Right ventricle myocardium superior (tissue), 1 donor: ENCODE results near the gene PAPPA2. TPM values are rescaled to one million over a fixed set of nuclear protein-coding genes. Genes with fewer than 3 reads are reported as not detected.

ENCODE experiments used
- ATAC-seq: fragments of 200-7000 bp; cut with Tn5 transposase; one replicate; pipeline ENCODE4 v1.9.1; 2020; ENCODE audit warnings: mild to moderate bottlenecking; ENCODE audit not compliant: poor library complexity
- DNase-seq: peaks from one replicate; pipeline ENCODE4 v3.0.0-alpha.2; 2020
- intact Hi-C: fragments of 100-400 bp; cut with DNase I; formaldehyde crosslinking; loops from one replicate; pipeline ENCODE4 v1.11.2; 2022
- total RNA-seq: library from RNA; stranded (reverse); fragmentation: NEBNext Ultra II Directional; extraction: Animal tissue kit (Norgen Biotek cat#: 25700); gene quantifications from one replicate; pipeline ENCODE4 v1.2.1, GENCODE V29; 2021
- donor health status: DM: no; HTN: yes; CAD: no; lungs with severe emphysema.

Gene PAPPA2
- total RNA-seq, 1 donor from 2014 or later: 0.32 TPM

DNA sequence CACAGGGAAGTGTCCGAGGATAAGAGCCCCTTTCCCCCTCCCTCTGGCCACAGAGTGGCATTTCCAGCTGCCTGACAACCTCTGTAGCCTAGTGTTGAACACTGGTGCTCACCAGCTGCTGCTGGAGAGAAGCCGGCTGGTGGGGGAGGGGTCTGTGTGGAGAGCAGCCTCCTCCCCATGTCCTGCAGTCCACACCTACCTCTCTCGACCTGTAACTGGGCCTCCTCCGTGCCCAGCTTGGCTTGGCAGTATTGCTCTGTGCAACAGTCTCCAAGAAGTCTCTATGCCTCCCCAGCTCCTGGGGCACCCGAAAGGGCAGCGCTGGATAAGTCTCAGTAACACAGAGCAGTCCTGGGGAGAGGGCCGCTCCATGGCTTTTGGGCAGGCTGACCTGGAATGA is 17.0 kb downstream of the PAPPA2 start:
- intact Hi-C loops: no loop called here
- ATAC-seq (no peak), DNase-seq (peak; percentile 33)

DNA sequence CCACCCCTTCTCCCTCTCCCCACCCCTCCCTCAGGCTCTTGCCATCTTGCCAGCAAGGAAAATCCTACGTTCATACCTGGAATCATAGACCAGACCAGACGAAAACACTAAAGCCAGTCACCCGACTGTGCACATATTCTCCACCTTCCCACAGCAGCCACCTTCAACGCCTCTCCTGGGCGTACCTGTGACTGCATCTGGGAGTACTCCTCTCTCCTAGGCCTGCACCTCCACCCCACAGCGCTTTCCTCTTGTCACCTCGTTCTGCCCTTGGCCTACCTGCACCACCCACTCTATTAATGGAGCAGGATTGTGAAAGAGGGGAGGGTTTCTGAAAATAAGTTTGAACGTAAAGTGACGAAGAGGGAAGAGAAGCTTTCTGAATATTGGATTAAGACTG is 17.8 kb downstream of the PAPPA2 start:
- DNase-seq (no peak), ATAC-seq (no peak)
- intact Hi-C loops: no loop called here

DNA sequence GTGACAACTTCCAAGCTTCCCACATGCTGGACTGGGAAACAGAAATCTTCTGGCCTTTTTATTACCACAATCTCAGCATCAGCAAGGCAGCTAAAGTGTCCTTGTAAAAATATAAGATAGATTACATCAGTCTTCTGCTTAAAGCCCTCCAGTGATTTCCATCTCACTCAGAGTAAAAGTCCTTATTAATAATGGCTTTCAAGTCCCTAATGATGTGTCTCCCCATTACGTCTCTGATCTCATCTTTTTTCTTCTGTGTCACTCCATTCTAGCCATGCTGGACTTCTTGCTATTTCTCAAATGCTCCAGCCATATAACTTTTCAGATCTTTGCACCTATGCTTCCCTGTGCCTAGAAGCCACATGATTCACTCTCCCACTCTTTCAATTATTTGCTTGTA is 22.1 kb downstream of the PAPPA2 start:
- no peak for ATAC-seq
- intact Hi-C loops: no loop called here

DNA sequence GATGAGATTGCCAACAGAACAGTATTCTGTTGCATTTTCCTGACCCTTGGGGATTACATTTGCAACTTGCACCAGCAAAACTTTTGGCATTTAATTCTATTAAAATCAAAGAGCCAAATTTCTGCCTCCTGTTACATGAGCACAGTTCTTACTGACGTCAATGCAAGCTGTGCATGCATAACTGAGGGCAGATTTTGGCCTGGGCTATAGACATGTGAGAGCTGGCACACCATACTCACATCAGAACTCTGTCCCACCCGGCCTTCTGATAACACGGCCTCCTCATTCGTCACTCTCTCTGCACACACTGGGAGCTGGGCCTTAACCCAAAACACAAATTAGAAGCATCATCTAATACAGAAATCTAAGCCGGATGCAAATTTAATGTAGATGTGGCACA is 31.5 kb downstream of the PAPPA2 start:
- peak; percentile 98 for ATAC-seq
- DNase-seq: peak; percentile 55
- intact Hi-C loops: no loop called here

More for the DNA sequence above, 22.1 kb downstream of the PAPPA2 start:
- no peak for DNase-seq

DNA sequence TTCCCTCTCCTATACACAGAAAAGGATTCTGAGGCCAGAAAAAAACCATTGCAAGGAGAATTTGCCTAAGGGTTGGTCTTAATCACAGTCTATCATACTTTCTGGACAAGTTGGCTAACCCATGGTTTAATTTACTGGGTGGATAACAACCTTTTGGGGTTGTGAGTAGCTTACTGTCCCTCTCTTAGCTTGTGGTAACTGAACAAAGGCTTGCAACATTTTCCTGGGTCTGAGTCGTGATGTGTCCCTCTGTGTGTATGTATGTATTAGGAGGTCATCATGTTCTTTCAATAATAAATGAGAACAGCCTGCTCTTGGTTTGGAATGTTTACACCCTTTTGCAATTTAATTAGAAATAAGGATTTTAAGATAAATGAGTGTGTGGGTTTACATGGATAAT is 36.7 kb downstream of the PAPPA2 start:
- intact Hi-C loops: no loop called here
- ATAC-seq (no peak), DNase-seq (no peak)

DNA sequence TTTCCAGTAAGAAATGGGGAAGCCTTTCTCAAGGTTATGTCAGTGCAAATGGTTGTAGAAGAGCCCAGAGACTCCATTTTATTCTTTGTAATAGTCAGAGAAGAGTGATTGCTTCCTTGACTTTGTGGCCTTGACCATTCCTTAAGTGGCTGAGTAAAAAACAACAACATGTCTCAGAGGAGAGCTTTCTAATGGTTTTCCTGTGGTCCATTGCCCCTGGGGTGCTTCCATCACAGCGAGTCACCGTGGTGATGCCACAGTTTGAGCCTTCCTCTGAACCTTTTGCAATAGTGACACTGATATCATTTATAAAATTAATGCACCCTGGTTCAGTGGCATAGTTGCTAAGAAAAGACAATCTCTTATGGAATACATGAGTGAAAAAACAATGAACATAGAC is 38.6 kb downstream of the PAPPA2 start:
- intact Hi-C loops: no loop called here
- ATAC-seq: no peak
- no peak for DNase-seq

DNA sequence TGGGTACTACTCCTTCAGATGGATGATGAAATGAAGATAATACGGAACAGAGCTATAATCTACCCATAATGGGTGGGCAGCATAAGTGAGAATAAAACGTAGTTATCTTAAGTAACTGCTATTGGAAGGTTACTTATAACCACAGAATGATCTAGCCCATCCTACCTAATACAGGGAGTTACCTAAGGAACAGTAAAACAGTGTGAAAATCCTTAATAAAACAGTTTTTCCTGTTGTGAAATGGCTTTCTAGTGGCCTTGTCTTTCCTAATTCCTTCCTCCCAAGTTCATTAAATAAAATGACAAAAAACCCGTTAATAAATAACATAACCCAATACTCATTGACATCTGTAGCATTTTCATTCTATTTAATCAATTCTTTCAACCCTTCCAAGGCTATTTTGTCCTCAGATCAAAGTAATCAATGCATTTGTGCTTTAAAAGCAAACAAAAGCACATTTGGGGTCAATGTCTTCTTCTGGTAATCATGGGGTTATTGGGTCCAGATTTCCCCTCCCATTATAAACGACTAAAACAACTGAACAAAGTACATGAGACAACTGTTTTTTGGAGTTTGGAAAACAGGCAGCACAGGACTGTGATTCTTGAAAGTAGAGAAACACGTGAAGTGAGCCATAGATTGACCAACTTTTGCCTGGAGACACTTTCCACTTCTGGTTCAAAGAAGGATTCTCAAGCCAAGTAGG is 42.0 kb downstream of the PAPPA2 start:
- intact Hi-C loops: no loop called here
- no peak for DNase-seq
- no peak for ATAC-seq

DNA sequence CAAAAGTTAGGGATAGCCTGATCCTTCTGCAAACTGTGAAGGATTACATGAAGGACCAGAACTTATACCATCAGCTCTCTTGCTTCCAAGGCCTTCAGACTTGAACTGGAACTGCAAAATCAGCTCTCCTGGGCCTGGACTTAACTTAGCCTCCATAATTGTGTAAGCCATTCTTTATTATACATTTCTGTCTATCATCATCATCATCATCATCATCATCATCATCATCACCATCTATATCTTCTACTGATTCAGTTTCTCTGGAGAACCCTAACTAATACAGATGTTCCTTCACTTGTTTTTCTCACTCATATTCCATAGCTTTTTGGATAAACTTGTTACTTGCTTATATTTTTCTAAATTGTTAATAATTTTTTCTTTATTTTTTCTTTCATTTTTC is 50.0 kb downstream of the PAPPA2 start:
- DNase-seq (no peak), ATAC-seq (no peak)
- intact Hi-C loops: no loop called here

DNA sequence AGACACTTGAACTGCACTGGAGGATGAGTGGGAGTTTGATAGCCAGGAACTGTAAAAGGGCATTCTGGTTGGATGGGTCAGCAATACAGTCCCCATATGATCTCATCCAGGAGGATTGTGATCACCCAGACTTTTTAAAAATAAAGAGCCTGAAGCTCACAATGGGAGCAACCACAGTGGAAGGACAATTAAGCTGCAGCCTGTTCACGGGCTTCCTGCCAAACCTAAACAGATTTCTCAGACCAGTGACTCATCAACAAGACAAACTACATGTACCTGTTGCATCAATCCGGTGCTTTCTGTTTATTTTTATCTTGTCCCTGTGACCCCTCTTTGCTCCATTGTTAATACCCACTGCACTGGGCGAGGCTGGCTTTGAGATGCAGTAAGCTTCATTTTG is 52.3 kb downstream of the PAPPA2 start:
- ATAC-seq: no peak
- intact Hi-C loops: no loop called here

DNA sequence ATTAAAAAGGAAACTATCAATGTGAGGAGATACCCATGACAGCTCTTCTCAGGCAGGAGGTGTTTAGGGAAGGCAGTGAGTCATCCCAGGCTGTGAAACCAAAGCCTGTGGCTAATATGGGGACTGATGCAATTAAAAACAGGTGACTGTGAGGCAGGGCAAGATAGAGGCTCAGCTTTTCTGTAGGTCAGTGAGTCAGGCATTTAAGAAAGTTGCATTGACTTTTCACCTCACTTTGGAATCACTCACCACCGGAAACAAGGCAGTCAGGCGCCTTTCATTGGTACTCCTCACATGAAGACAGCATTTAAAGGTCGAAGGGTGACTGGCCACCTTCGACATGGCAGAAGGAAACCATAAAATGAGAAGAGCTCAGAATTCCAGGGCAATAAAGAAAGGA is 54.5 kb downstream of the PAPPA2 start:
- no peak for DNase-seq
- intact Hi-C loops: no loop called here
- no peak for ATAC-seq

More for the DNA sequence above, 52.3 kb downstream of the PAPPA2 start:
- DNase-seq: no peak

DNA sequence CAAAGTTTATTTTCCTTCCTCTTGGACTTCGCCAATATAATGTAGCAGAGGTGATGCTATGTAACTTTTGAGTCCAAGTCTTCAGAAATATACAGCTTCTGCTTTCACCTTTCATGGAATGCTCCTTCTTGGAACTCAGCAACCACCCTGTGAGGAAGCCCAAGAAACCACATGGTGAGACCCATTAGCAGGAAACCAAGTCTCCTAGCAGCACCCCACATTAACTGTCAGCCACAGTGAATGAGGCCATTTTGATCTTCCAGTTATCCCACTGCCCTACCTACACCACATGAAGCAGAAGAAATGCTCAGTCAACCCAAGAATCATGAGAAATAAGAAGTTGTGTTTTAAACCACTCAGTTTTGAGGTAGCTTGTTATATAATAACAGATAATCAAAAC is 58.2 kb downstream of the PAPPA2 start:
- ATAC-seq (no peak), DNase-seq (no peak)
- intact Hi-C loops: no loop called here

DNA sequence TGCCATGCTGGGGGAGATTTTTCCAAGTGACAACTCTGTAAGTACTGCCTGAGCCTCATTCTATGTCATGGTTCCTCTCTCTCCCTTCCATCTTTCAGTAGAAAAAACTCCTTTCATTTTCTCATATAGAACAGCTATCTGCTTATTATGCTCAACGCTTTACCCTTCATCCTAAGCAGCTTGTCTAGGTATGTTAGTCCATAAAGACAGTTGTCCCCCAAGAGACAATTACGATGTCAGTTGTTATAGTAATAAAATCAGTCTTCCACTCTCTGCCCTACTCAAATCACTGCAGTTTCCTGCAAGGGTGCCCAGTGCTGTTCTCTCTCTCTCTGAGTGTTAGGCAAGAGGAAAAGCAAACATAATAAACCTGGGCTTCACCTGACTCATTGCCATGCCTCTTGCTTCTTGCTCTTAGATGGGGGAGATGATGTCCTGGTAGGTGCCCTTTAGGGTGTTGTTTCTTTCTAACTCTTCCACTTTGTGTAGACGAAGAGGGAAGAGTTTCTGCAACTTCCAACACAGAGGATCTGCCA is 59.4 kb downstream of the PAPPA2 start:
- ATAC-seq (no peak), DNase-seq (no peak)
- intact Hi-C loops: no loop called here

DNA sequence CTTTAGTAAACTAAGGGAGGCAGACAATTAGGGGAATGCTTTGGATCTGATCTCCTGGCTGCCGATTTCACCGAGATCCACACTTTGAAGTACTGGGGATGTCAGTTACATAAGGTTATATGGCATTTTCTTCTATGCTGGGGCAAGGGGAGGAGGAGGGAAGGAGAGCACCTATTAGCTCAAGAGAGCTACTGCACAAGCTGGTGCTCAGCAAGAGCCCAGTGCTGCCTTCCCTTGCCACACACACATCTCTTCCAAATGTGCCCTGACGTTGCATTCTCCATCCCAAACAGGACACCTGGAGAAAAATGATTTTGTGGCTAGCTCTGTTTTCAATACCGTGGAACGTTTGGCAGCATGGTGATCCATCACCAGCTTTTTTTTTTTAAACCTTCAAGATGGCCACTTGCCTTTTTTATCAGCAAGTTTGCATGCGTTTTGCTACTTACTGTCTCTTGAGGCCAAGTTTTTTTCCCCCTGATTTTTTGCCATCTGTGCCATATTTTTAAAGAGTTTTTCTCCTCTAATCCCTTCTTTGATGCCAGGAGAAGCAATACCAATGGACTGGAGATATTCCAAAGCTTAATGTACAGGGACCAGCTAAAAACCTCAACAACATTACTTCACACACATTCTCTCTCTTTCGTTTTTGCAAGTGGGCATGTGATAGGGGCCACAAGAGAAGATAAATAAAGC is 66.6 kb downstream of the PAPPA2 start:
- no peak for ATAC-seq
- intact Hi-C loops: no loop called here
- DNase-seq: no peak

DNA sequence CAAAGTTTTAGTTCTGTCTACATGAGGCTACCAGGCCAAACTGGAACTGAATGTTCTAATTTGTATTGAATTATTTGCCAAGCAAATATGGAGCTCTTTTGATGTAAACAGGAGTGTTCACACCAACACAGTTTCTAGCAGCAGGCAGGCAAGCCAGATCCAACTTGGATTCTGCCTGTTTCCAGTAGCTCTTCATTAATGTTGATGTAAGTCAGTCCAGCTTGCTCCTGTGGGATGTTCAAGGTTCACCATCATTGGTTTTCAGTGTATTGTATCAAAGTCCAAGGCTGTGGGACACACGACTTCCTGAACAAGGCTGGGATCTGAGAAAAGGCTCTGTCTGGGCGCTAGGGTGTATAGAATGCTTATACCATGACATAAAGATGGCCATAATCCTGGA is 68.1 kb downstream of the PAPPA2 start:
- intact Hi-C loops: no loop called here
- ATAC-seq: no peak
- DNase-seq: no peak

- intact Hi-C loops: no loop called here
- DNase-seq (no peak), ATAC-seq (no peak)
Measured at GRCh38 chr1:176531921-176532897, 69.2 kb downstream of the PAPPA2 start.

DNA sequence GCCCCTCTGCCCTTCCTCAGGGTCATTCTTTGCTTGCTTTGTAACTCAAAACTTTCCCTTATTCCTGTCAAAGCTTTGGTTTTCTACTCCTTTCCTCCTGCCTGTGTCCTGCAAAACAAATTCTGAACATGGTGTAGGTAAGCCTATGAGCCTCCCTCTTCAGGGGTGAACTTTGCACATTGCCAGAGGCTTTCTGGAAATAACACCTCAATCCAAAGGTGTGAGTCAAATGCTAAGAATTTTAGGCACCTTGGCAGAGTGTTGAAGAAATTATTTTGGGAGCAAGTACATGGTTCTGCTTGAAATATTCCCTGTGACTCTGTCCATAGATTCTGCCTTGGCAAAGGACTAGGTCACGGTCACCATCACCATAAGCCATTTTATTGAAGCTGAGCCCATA is 70.0 kb downstream of the PAPPA2 start:
- DNase-seq: no peak
- intact Hi-C loops: no loop called here
- ATAC-seq: no peak

- ATAC-seq: no peak
- DNase-seq: no peak
- intact Hi-C loops: no loop called here
Measured at GRCh38 chr1:176536588-176536987, 73.6 kb downstream of the PAPPA2 start.

GRCh38 chr1:176539018-176539417 is 76.0 kb downstream of the PAPPA2 start:
- ATAC-seq: no peak
- DNase-seq: no peak
- intact Hi-C loops: no loop called here

DNA sequence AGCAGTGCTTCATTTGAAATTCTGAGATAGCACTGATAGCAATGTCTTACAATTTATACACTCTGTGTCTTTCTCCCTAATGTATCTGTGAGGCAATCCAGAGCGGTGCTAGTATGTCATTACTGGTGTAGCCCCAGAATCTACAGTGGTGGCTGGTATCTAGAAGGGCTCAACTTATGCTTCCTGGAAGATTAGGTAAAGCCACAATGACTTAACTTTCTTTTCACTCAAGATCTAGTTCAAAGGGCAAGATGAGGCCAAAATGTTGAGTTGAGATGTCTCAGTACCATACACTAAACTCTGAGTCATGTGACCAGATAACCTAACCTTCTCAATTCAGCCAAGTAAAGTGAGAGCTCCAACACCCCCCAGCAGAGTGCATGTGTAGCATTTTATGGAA is 77.5 kb downstream of the PAPPA2 start:
- intact Hi-C loops: no loop called here
- ATAC-seq: no peak
- no peak for DNase-seq
